Uterus (tissue), 4 donors: Measurements from ENCODE around the gene RS1. TPM values are rescaled to one million over a fixed set of nuclear protein-coding genes. Genes with fewer than 3 reads are reported as not detected.

Source experiments
- DNase-seq, 2 donors: peaks; one replicate each; pipeline ENCODE4 v3.0.0-alpha.2; 2019 to 2020
- H3K27ac ChIP-seq, 2 donors: fragments of 200-600 bp; sonication (generic); 1 replicate in 1 of 2; 2 replicates in 1 of 2; pipeline ENCODE4 v1.5.1; 2016 to 2018
- H3K27me3 ChIP-seq, 2 donors: fragments of 200-600 bp; sonication (generic); one replicate each; pipeline ENCODE4 v1.5.1; 2018 to 2019; ENCODE audit warnings: control low read depth in 1 of 2
- H3K36me3 ChIP-seq, 2 donors: fragments of 200-600 bp; sonication (generic); one replicate each; pipeline ENCODE4 v1.5.1; 2019; ENCODE audit warnings: control low read depth in 1 of 2
- H3K4me1 ChIP-seq, 2 donors: fragments of 200-600 bp; sonication (generic); one replicate each; pipeline ENCODE4 v1.5.1; 2018 to 2019; ENCODE audit warnings: control low read depth in 1 of 2
- H3K4me3 ChIP-seq, 2 donors: fragments of 200-600 bp; sonication (generic); 1 replicate in 1 of 2; 2 replicates in 1 of 2; pipeline ENCODE4 v1.5.1; 2018 to 2019; ENCODE audit warnings: mild to moderate bottlenecking in 1 of 2
- H3K9me3 ChIP-seq, 2 donors: fragments of 200-600 bp; sonication (generic); one replicate each; pipeline ENCODE4 v1.5.1; 2019; ENCODE audit warnings: control low read depth in 1 of 2
- POLR2A ChIP-seq, 2 donors: fragments of 450-650 bp; IDR thresholded peaks; one replicate each; pipeline ENCODE4 v1.6.1; 2016; ENCODE audit warnings: antibody characterized with exemption in 2 of 2, mild to moderate bottlenecking in 1 of 2, moderate library complexity in 1 of 2
- intact Hi-C: fragments of 100-400 bp; cut with DNase I; formaldehyde crosslinking; loops from one replicate; pipeline ENCODE4 v1.15.1; 2023; ENCODE audit warnings: low total_unique reads
- total RNA-seq, 4 donors: library from RNA; depleted of rRNA in 3 of 4; stranded (reverse); fragments of >200 nt in 3 of 4; gene quantifications; one replicate each; pipeline versions ENCODE4 v1.1.0 to v1.2.4, GENCODE V29; 2014 to 2023
- TF ChIP-seq, protein P1 (sequence below), 4 experiments: fragments of 200-600 bp in 2 of 4; fragments of 450-650 bp in 2 of 4; sonication (generic) in 2 of 4; IDR thresholded peaks; one replicate each; pipeline ENCODE4 v1.5.1; 2016 to 2019; ENCODE audit warnings: antibody characterized with exemption in 4 of 4, mild to moderate bottlenecking in 2 of 4, moderate library complexity in 1 of 4
- donor health status: DM: yes; HTN: yes; CAD: no.

The RS1 gene
- total RNA-seq, 4 donors from 2014 or later: not detected

DNA sequence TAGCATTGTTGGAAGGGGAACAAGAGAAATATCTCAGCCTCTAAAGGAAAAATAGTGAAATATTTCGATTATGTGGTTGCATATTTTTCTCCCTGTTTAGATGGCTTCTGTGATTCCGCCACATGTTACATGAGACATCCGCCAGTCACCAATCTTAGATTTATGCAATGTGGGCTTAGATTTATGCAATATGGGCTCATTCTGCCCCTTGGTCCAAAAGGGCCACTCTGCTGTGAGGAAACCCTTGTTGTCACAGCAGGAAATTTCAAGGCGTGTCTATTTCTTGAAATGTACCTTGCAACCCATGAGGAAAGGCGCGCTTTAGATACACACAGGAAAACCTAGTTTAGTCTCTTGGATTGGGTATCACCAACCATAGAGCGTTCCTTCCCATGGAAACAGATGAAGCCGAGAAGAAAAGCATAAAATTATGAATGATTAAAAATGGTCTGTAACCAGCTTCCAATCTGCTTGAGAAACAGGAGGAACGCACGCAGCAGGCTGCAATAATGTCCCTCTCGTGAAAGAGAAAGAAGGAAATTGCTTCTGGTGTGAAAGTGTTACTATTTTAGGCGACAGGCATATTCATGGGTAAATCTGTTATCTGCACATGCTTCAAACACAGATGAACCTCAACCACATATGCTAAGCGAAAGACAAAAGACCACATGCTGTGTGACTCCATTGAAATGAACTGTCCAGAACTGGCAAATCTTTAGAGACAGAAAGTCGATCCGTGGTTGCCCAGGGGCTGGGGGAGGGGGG is 3.7 kb downstream of the RS1 start:
- H3K4me3 ChIP-seq: no peak overlapping the region
- TF ChIP-seq POLR2A (IDR thresholded peaks at IDR 0.05): no peak
- TF ChIP-seq, protein P1, sequence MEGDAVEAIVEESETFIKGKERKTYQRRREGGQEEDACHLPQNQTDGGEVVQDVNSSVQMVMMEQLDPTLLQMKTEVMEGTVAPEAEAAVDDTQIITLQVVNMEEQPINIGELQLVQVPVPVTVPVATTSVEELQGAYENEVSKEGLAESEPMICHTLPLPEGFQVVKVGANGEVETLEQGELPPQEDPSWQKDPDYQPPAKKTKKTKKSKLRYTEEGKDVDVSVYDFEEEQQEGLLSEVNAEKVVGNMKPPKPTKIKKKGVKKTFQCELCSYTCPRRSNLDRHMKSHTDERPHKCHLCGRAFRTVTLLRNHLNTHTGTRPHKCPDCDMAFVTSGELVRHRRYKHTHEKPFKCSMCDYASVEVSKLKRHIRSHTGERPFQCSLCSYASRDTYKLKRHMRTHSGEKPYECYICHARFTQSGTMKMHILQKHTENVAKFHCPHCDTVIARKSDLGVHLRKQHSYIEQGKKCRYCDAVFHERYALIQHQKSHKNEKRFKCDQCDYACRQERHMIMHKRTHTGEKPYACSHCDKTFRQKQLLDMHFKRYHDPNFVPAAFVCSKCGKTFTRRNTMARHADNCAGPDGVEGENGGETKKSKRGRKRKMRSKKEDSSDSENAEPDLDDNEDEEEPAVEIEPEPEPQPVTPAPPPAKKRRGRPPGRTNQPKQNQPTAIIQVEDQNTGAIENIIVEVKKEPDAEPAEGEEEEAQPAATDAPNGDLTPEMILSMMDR (IDR thresholded peaks at IDR 0.05): no peak
- H3K4me1 ChIP-seq: no peaks in the 10 kb centered on the region
- no peak overlapping the region for H3K27ac ChIP-seq
- H3K36me3 ChIP-seq: no peaks in the 10 kb centered on the region
- H3K27me3 ChIP-seq: no peaks in the 10 kb centered on the region
- intact Hi-C loops: no loop called here
- H3K9me3 ChIP-seq: no peaks in the 10 kb centered on the region
- DNase-seq: no peak

DNA sequence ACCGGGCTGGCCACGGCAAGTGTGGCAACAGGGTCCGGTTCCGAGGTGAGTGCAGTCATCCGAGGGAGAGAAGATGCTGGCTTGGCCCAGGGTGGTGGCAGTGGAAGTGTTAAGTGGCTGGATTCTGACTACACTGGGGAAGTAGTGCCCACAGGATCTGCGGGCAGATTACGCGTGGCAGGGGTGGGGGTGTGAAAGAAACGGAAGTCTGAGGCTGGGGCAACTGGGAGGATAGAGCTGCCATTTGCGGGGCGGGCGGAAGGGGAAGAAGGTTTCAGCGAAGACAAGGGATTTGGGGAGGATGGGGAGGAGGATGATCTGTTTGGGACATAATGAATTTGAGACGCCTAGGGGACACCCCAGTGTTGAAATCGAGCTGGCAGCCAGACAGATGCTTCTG is 5.3 kb downstream of the RS1 start:
- no peaks in the 10 kb centered on the region for H3K4me1 ChIP-seq
- H3K9me3 ChIP-seq: no peaks in the 10 kb centered on the region
- H3K27me3 ChIP-seq: no peaks in the 10 kb centered on the region
- no peaks in the 10 kb centered on the region for H3K36me3 ChIP-seq
- no peak for TF ChIP-seq POLR2A (IDR thresholded peaks at IDR 0.05)
- TF ChIP-seq, protein P1 (IDR thresholded peaks at IDR 0.05): no peak
- no peak overlapping the region for H3K27ac ChIP-seq
- intact Hi-C loops: no loop called here
- DNase-seq: no peak
- no peak overlapping the region for H3K4me3 ChIP-seq

DNA sequence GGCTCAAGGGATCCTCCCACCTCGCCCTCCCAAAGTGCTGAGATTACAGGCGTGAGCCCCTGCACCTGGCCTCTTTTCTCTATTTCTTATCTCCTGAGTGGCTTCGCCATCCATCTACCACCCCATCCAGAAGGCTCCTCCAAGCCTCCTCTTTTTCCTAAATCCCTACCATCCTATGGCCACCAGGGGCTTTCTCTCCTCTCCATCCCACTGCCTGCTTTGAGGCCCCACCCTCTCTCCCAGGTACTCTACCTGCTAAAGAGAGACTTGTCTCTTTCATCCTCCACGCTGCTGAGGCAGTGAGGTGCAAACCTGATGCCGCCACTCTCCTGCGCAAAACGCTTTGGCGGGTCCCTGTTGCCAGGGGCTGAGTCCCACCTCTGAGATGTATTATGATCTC is 7.0 kb downstream of the RS1 start:
- Histone ChIP-seq H3K36me3 (no peaks in the 10 kb centered on the region), H3K9me3 (no peaks in the 10 kb centered on the region), H3K4me3 (no peak overlapping the region), H3K27me3 (no peaks in the 10 kb centered on the region), H3K27ac (no peak overlapping the region), H3K4me1 (no peaks in the 10 kb centered on the region)
- no peak for TF ChIP-seq POLR2A (IDR thresholded peaks at IDR 0.05)
- TF ChIP-seq, protein P1 (IDR thresholded peaks at IDR 0.05): no peak
- no peak for DNase-seq
- intact Hi-C loops: no loop called here

DNA sequence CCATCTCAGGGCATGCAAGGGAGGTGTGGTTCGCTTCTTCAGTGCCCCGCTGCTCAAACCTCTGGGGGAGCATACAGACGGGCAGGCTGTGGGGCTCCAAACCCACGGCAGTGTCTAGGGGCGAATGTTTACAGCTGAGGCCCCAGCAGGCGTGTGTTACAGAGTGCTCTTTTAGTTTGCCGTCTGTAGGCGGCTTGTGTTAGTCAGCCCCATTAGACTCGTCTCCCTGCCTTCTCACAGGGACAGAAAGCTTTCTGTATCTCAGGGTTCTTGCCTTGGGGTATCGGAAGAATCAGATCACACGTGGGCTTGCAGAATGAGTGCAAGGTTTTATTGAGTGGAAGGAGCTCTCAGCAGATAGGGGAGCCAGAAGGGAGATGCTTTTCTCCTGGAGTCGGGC is 10.6 kb downstream of the RS1 start:
- TF ChIP-seq, protein P1 (IDR thresholded peaks at IDR 0.05): no peak
- Histone ChIP-seq H3K9me3 (no peaks in the 10 kb centered on the region), H3K36me3 (no peaks in the 10 kb centered on the region), H3K4me3 (no peak overlapping the region), H3K27me3 (no peaks in the 10 kb centered on the region), H3K27ac (no peak overlapping the region), H3K4me1 (no peaks in the 10 kb centered on the region)
- no peak for DNase-seq
- intact Hi-C loops: no loop called here

DNA sequence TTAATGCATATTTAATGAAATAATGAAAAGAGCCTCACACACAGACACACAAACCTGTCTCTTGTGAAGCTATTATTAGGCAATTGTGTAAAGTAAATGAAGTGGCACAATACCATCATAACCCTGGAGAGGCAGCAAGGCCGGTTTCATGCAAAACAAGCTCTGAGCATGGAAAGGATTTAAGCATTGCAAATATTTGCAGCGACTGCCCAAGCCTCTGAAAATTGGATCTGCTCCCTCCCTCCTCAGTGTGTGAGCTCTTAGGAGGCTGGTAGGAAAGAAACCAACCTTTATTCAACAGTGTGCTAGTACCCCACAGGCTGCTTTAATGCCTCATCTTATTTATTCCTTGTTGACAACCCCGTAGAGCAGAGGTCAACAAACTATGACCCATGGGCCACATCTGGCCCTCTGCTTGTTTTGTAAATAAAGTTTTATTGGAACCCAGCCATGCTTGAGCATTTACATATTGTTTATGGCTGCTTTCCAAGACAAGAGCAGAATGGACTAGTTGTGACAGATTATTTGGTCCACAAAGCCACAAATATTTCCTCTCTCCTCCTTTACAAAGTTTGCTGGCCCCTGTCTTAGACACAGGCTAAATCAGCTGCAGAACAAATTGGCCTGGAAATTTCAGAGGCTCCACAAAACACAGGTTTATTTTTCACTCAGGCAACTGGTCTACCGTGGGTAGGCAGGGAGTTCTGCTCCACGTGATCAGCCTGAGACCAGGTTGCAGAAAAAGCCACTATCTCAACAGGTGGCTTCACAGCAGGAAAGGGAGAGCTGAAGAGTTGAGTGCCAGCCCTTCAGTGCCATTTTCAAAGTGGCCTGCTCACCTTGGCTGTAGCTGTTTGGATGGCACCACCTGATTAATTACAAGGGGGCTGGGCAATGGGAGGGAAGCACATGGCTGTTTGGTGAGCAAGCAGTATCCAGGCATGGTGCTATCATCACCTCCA is 16.8 kb downstream of the RS1 start:
- no peak overlapping the region for H3K27ac ChIP-seq
- intact Hi-C loops: no loop called here
- TF ChIP-seq, protein P1 (IDR thresholded peaks at IDR 0.05): no peak
- no peak for TF ChIP-seq POLR2A (IDR thresholded peaks at IDR 0.05)

More for the DNA sequence above, 16.8 kb downstream of the RS1 start:
- Histone ChIP-seq H3K36me3 (no peaks in the 10 kb centered on the region), H3K27me3 (no peaks in the 10 kb centered on the region), H3K9me3 (no peaks in the 10 kb centered on the region), H3K4me1 (no peaks in the 10 kb centered on the region), H3K4me3 (no peak overlapping the region)
- no peak for DNase-seq
